ENCODE measurements around the gene DMPK. TPM values are rescaled to one million over a fixed set of nuclear protein-coding genes. Genes with fewer than 3 reads are reported as not detected.

The DMPK gene
- total and polyA plus RNA-seq, 9 of the 15 experiments (the other 6 are each of a cell fraction or from before 2014, with no cell fraction given): 0.24 to 31.3 (median 7.3) TPM

- TF ChIP-seq RBM25 (IDR thresholded peaks at IDR 0.05; ENCODE audit: low read depth, low read length, severe bottlenecking): no peak
- TF ChIP-seq FOXJ3 (CRISPR knock-in tag; IDR thresholded peaks at IDR 0.05): no peak
- peak; percentile 43; the same call in 1 of the 2 replicates for TF ChIP-seq POLR2A (conservative IDR thresholded peaks at IDR 0.05)
- peak; percentile 58; the same call in 1 of the 2 replicates for TF ChIP-seq POLR2G (IDR thresholded peaks at IDR 0.05; ENCODE audit: low read depth, low read length)
- TF ChIP-seq POLR2AphosphoS5 (IDR thresholded peaks at IDR 0.05; ENCODE audit: control insufficient read depth, insufficient read depth, low read depth, low read length): peak; percentile 5; the same call in 1 of the 2 replicates
- TF ChIP-seq ZNF398 (CRISPR knock-in tag; IDR thresholded peaks at IDR 0.05): no peak
- no peak for TF ChIP-seq ATF2 (CRISPR knock-in tag; IDR thresholded peaks at IDR 0.05)
- in situ Hi-C loops (cut with MboI): no loop called here
- no peak overlapping the region for H3K4me2 ChIP-seq (ENCODE audit: insufficient read depth, low read length)
- 96% methylated on average over 12 of the region's 16 CpGs for WGBS (ENCODE audit: insufficient coverage, low coverage, missing lambda C conversion rate)
- BruUV-seq (replicated peaks): no TSS peak
- H3K36me3 ChIP-seq (ENCODE audit: control insufficient read depth, insufficient read depth, low read length): peaks cover 96% of the 10 kb centered on the region; the same call in 2 of the 3 replicates
- H3K9me1 ChIP-seq (ENCODE audit: control insufficient read depth, insufficient read depth, low read length): peaks cover 6% of the 10 kb centered on the region
- ChIA-PET CTCF (ENCODE audit: low intra/inter-chr PET ratio) (no interaction called here), POLR2A (interaction anchor here (0.6 to 0.8 kb wide), 3 partner anchors 15 to 160 kb away, joined by 3 read pairs; partner anchors contain the start of gene GIPR)
- no peaks in the 10 kb centered on the region for H3K79me2 ChIP-seq (ENCODE audit: control insufficient read depth, insufficient read depth, low read length)
- H3K27ac ChIP-seq (ENCODE audit: extremely low read depth, low read depth, low read length): no peak overlapping the region
- no peaks in the 10 kb centered on the region for H3K9me3 ChIP-seq (replicated peaks; ENCODE audit: control insufficient read depth, insufficient read depth, low read depth, low read length)
- peak; percentile 28; the same call in 1 of the 3 replicates for ATAC-seq
- intact Hi-C loops (cut with micrococcal nuclease): no loop called here
- no peaks in the 10 kb centered on the region for H4K20me1 ChIP-seq (replicated peaks; ENCODE audit: control insufficient read depth, insufficient read depth, low read length)
- H3K27me3 ChIP-seq (ENCODE audit: control insufficient read depth in 2 of 2, insufficient read depth in 2 of 2, low read length in 2 of 2): no peaks in the 10 kb centered on the region
- H3K4me3 ChIP-seq: no peak overlapping the region
- no peak for FAIRE-seq
- peaks cover 0 to 3% of the 10 kb centered on the region in 2 experiments; a peak in 1 of 5 replicates for H3K4me1 ChIP-seq (replicated peaks in 1 of 2; ENCODE audit: control insufficient read depth in 2 of 2, insufficient read depth in 2 of 2, low read length in 2 of 2)
- no peak overlapping the region for H2AFZ ChIP-seq (ENCODE audit: low read depth, low read length)
- no peak for DNase-seq (ENCODE audit: extremely low read depth in 1 of 4, low spot score in 3 of 4)
- peak overlapping the region in 1 of 2 experiments; percentile 32; a peak in 1 of 4 replicates for H3K9ac ChIP-seq (ENCODE audit: insufficient read depth in 1 of 2, low read depth in 2 of 2, low read length in 2 of 2)
Observed at GRCh38 chr19:45827459-45828093, 45.3 kb upstream of the DMPK start.

Measured in K562 (cell line).